HepG2 (cell line): ENCODE measurements around the gene DGAT2. TPM values are rescaled to one million over a fixed set of nuclear protein-coding genes. Genes with fewer than 3 reads are reported as not detected.
A peak's percentile ranks its signal among the peaks of the same experiment; 100 is the strongest.

ENCODE experiments used
- CCAR2 ChIP-seq: fragments of 200-400 bp; formaldehyde crosslinking; optimal IDR thresholded peaks from 2 replicates; pipeline ENCODE3; 2018; ENCODE audit warnings: low read depth, mild to moderate bottlenecking, low read length, moderate library complexity
- DMAP1 ChIP-seq: IDR thresholded peaks from 2 replicates; pipeline ENCODE4 v1.6.1; 2016
- HMGA1 ChIP-seq: sonication (generic); formaldehyde crosslinking; conservative IDR thresholded peaks from 2 replicates; pipeline ENCODE4 v1.4.0; 2020; ENCODE audit warnings: missing genetic modification reagents
- HNRNPL ChIP-seq: fragments of 200-400 bp; formaldehyde crosslinking; IDR thresholded peaks from 2 replicates; pipeline ENCODE4 v1.6.1; 2017; ENCODE audit warnings: mild to moderate bottlenecking, low read depth, low read length
- KDM2A ChIP-seq: sonication (generic); formaldehyde crosslinking; IDR thresholded peaks from 2 replicates; pipeline ENCODE4 v1.4.0; 2020; ENCODE audit warnings: low read depth, missing genetic modification reagents, borderline replicate concordance
- MAF1 ChIP-seq: sonication (generic); formaldehyde crosslinking; IDR thresholded peaks from 2 replicates; pipeline ENCODE4 v1.5.0; 2020; ENCODE audit warnings: missing genetic modification reagents, borderline replicate concordance
- NPAS2 ChIP-seq: sonication (generic); formaldehyde crosslinking; IDR thresholded peaks from 2 replicates; pipeline ENCODE4 v1.8.0; 2022; ENCODE audit warnings: mild to moderate bottlenecking, missing genetic modification reagents, borderline replicate concordance
- PHF20 ChIP-seq: sonication (generic); formaldehyde crosslinking; IDR thresholded peaks from 2 replicates; pipeline ENCODE4 v1.5.0; 2020; ENCODE audit warnings: mild to moderate bottlenecking, missing genetic modification reagents
- SMARCE1 ChIP-seq: fragments of 450-650 bp; IDR thresholded peaks from 2 replicates; pipeline ENCODE4 v1.6.1; 2017; ENCODE audit warnings: borderline replicate concordance
- ZC3H4 ChIP-seq: sonication (generic); formaldehyde crosslinking; IDR thresholded peaks from 2 replicates; pipeline ENCODE4 v1.4.0; 2020; ENCODE audit warnings: missing genetic modification reagents, borderline replicate concordance
- ZIK1 ChIP-seq: sonication (generic); formaldehyde crosslinking; IDR thresholded peaks from 2 replicates; pipeline ENCODE4 v1.5.0; 2020; ENCODE audit warnings: mild to moderate bottlenecking, low read depth, missing genetic modification reagents, borderline replicate concordance
- ZNF331 ChIP-seq: sonication (generic); formaldehyde crosslinking; IDR thresholded peaks from 2 replicates; pipeline ENCODE4 v1.4.0; 2020; ENCODE audit warnings: missing genetic modification reagents
- polyA plus RNA-seq, 8 experiments: library from polyadenylated mRNA; depleted of rRNA in 3 of 8; stranded (reverse) in 7 of 8; unstranded in 1 of 8; fragments of >200 nt; fragmentation: Illumina TruSeq in 4 of 8; extraction: Trizol in 4 of 8; gene quantifications; 2 replicates each; pipeline versions ENCODE4 v1.2.1 to v1.2.3, GENCODE V29; 2011 to 2016; ENCODE audit warnings: low read depth in 4 of 8, missing spikeins in 1 of 8, mixed read lengths in 1 of 8; ENCODE audit not compliant: insufficient read depth in 1 of 8
- total RNA-seq, 5 experiments: library from RNA; depleted of rRNA; stranded (reverse); fragments of >200 nt; fragmentation: Illumina TruSeq; extraction: Trizol; gene quantifications; 2 replicates each; pipeline ENCODE4 v1.2.3, GENCODE V29; 2016; ENCODE audit warnings: low read depth in 1 of 5
- TF ChIP-seq, protein P1 (sequence below): sonication (generic); formaldehyde crosslinking; IDR thresholded peaks from 2 replicates; pipeline ENCODE4 v1.4.0; 2020; ENCODE audit warnings: missing genetic modification reagents
- TF ChIP-seq, protein P2 (sequence below): sonication (generic); formaldehyde crosslinking; IDR thresholded peaks from 2 replicates; pipeline ENCODE4 v1.4.0; 2020; ENCODE audit warnings: mild to moderate bottlenecking, missing genetic modification reagents
- TF ChIP-seq, protein P3 (sequence below): IDR thresholded peaks from 2 replicates; pipeline ENCODE4 v1.6.1; 2018; ENCODE audit warnings: missing genetic modification reagents, mild to moderate bottlenecking, missing compliant biosample characterization
- TF ChIP-seq, protein P4 (sequence below): sonication (generic); formaldehyde crosslinking; IDR thresholded peaks from 2 replicates; pipeline ENCODE4 v1.4.0; 2020; ENCODE audit warnings: mild to moderate bottlenecking, missing genetic modification reagents
- TF ChIP-seq, protein P5 (sequence below): sonication (generic); formaldehyde crosslinking; IDR thresholded peaks from 2 replicates; pipeline ENCODE4 v1.8.0; 2022; ENCODE audit warnings: missing genetic modification reagents, low read depth, mild to moderate bottlenecking, borderline replicate concordance

DGAT2 gene
- total and polyA plus RNA-seq, 2 of the 13 experiments (the other 11 are each of a cell fraction or from before 2014, with no cell fraction given), result 39.0 to 65.6 TPM

DNA sequence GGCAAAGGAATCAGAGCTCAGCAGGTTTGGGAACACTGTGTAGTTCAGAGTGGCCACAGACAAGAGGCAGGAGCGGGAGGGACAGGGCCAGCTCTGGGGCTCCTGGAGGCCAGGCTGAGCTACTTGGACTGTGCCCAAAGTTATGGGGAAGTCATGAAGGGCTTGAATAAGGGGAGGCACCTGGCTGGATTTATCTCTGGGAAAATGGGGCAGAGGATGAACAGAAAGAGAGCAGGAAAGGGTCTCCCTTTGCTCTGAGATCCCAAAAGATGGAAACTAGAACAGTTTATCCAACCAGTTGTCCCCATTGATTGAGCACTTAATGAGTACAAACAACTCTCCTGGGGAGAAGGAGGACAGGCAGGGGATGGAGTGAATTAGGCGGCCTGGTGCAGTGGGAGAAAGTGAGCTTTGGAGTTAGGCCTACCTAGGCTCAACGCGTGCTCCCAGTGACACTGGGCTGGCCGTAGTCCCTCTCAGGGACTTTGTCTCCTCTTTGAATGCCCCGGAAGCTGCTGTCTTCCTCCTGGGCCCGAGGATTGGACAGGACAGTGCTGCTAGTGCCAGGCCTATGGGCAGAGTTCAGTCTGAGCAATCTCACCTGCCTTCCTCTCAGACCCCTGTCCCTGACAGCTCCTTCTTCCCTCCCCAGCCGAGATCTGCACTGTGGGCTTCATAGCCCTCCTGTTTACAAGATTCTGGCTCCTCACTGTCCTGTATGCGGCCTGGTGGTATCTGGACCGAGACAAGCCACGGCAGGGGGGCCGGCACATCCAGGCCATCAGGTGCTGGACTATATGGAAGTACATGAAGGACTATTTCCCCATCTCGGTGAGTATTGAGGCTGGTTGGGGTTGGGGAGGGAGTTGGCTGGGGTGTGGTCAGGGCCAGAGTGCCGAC is 49.0 kb upstream of the DGAT2 start (continued):
- TF ChIP-seq, protein P1, sequence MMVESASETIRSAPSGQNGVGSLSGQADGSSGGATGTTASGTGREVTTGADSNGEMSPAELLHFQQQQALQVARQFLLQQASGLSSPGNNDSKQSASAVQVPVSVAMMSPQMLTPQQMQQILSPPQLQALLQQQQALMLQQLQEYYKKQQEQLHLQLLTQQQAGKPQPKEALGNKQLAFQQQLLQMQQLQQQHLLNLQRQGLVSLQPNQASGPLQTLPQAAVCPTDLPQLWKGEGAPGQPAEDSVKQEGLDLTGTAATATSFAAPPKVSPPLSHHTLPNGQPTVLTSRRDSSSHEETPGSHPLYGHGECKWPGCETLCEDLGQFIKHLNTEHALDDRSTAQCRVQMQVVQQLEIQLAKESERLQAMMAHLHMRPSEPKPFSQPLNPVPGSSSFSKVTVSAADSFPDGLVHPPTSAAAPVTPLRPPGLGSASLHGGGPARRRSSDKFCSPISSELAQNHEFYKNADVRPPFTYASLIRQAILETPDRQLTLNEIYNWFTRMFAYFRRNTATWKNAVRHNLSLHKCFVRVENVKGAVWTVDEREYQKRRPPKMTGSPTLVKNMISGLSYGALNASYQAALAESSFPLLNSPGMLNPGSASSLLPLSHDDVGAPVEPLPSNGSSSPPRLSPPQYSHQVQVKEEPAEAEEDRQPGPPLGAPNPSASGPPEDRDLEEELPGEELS, result peak; percentile 45; the same call in 1 of the 2 replicates
- TF ChIP-seq, protein P2, sequence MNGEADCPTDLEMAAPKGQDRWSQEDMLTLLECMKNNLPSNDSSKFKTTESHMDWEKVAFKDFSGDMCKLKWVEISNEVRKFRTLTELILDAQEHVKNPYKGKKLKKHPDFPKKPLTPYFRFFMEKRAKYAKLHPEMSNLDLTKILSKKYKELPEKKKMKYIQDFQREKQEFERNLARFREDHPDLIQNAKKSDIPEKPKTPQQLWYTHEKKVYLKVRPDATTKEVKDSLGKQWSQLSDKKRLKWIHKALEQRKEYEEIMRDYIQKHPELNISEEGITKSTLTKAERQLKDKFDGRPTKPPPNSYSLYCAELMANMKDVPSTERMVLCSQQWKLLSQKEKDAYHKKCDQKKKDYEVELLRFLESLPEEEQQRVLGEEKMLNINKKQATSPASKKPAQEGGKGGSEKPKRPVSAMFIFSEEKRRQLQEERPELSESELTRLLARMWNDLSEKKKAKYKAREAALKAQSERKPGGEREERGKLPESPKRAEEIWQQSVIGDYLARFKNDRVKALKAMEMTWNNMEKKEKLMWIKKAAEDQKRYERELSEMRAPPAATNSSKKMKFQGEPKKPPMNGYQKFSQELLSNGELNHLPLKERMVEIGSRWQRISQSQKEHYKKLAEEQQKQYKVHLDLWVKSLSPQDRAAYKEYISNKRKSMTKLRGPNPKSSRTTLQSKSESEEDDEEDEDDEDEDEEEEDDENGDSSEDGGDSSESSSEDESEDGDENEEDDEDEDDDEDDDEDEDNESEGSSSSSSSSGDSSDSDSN, result peak; percentile 81
- TF ChIP-seq, protein P3, sequence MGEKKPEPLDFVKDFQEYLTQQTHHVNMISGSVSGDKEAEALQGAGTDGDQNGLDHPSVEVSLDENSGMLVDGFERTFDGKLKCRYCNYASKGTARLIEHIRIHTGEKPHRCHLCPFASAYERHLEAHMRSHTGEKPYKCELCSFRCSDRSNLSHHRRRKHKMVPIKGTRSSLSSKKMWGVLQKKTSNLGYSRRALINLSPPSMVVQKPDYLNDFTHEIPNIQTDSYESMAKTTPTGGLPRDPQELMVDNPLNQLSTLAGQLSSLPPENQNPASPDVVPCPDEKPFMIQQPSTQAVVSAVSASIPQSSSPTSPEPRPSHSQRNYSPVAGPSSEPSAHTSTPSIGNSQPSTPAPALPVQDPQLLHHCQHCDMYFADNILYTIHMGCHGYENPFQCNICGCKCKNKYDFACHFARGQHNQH (CRISPR knock-in tag), result peak; percentile 69; the same call in 1 of the 2 replicates
- TF ChIP-seq SMARCE1 (no peak), HNRNPL (no peak), ZIK1 (CRISPR knock-in tag) (no peak), KDM2A (CRISPR knock-in tag) (peak; percentile 25; the same call in 1 of the 2 replicates), NPAS2 (no peak), MAF1 (CRISPR knock-in tag) (no peak), ZNF331 (CRISPR knock-in tag) (no peak), PHF20 (peak; percentile 71), CCAR2 (no peak), DMAP1 (peak; percentile 43), ZC3H4 (CRISPR knock-in tag) (no peak), HMGA1 (CRISPR knock-in tag) (no peak)
- TF ChIP-seq, protein P4, sequence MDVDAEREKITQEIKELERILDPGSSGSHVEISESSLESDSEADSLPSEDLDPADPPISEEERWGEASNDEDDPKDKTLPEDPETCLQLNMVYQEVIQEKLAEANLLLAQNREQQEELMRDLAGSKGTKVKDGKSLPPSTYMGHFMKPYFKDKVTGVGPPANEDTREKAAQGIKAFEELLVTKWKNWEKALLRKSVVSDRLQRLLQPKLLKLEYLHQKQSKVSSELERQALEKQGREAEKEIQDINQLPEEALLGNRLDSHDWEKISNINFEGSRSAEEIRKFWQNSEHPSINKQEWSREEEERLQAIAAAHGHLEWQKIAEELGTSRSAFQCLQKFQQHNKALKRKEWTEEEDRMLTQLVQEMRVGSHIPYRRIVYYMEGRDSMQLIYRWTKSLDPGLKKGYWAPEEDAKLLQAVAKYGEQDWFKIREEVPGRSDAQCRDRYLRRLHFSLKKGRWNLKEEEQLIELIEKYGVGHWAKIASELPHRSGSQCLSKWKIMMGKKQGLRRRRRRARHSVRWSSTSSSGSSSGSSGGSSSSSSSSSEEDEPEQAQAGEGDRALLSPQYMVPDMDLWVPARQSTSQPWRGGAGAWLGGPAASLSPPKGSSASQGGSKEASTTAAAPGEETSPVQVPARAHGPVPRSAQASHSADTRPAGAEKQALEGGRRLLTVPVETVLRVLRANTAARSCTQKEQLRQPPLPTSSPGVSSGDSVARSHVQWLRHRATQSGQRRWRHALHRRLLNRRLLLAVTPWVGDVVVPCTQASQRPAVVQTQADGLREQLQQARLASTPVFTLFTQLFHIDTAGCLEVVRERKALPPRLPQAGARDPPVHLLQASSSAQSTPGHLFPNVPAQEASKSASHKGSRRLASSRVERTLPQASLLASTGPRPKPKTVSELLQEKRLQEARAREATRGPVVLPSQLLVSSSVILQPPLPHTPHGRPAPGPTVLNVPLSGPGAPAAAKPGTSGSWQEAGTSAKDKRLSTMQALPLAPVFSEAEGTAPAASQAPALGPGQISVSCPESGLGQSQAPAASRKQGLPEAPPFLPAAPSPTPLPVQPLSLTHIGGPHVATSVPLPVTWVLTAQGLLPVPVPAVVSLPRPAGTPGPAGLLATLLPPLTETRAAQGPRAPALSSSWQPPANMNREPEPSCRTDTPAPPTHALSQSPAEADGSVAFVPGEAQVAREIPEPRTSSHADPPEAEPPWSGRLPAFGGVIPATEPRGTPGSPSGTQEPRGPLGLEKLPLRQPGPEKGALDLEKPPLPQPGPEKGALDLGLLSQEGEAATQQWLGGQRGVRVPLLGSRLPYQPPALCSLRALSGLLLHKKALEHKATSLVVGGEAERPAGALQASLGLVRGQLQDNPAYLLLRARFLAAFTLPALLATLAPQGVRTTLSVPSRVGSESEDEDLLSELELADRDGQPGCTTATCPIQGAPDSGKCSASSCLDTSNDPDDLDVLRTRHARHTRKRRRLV (CRISPR knock-in tag), result no peak
- TF ChIP-seq, protein P5, sequence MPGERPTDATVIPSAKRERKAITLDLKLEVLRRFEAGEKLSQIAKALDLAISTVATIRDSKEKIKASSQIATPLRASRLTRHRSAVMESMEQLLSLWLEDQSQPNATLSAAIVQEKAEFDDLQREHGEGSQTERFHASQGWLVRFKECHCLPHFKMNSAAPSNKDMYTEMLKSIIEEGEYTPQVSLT, result no peak
